ENCODE data around the gene NACC2. TPM values are rescaled to one million over a fixed set of nuclear protein-coding genes. Genes with fewer than 3 reads are reported as not detected.

Gene NACC2
- total RNA-seq, 1 donor from 2014 or later: 34.0 TPM

GRCh38 chr9:135971111-135971766, 123.8 kb downstream of the NACC2 start:
- H3K4me2 ChIP-seq (ENCODE audit: low read length): no peak overlapping the region
- Mint-ChIP-seq H3K9me3 (ENCODE audit: unreplicated experiment) (no peaks in the 10 kb centered on the region), H3K4me1 (ENCODE audit: low read depth, unreplicated experiment) (peaks cover 10% of the 10 kb centered on the region), H3K27ac (ENCODE audit: unreplicated experiment) (no peak overlapping the region), H3K27me3 (ENCODE audit: low read depth, unreplicated experiment) (peaks cover 26% of the 10 kb centered on the region), H3K4me3 (ENCODE audit: unreplicated experiment) (no peak overlapping the region), H3K36me3 (ENCODE audit: low read depth, unreplicated experiment) (no peaks in the 10 kb centered on the region)
- no peaks in the 10 kb centered on the region for H3K9me3 ChIP-seq (ENCODE audit: insufficient read depth, low read depth, low read length)
- FAIRE-seq (no peak), DNase-seq (ENCODE audit: low read depth) (no peak)
- peaks cover 3% of the 10 kb centered on the region for H3K27me3 ChIP-seq (ENCODE audit: insufficient read depth, low read length)
- H3K4me1 ChIP-seq (ENCODE audit: insufficient read depth, low read length): peaks cover 4% of the 10 kb centered on the region
- no peak for TF ChIP-seq CTCF (IDR thresholded peaks at IDR 0.05; ENCODE audit: insufficient read depth, low read depth, low read length)
- TF ChIP-seq EZH2 (IDR thresholded peaks at IDR 0.05; ENCODE audit: insufficient read depth, low read length): no peak
- no peaks in the 10 kb centered on the region for H3K36me3 ChIP-seq (ENCODE audit: insufficient read depth, low read length)
- H3K79me2 ChIP-seq (ENCODE audit: insufficient read depth, low read length): no peaks in the 10 kb centered on the region
- H3K9ac ChIP-seq (ENCODE audit: low read length): no peak overlapping the region
- peaks cover 10% of the 10 kb centered on the region for H4K20me1 ChIP-seq (ENCODE audit: insufficient read depth, low read length)
- H3K27ac ChIP-seq (ENCODE audit: low read depth, low read length): no peak overlapping the region
- H2AFZ ChIP-seq (ENCODE audit: low read depth, low read length): no peak overlapping the region
- H3K4me3 ChIP-seq (ENCODE audit: insufficient read depth, low read depth, low read length): no peak overlapping the region

- H3K27ac ChIP-seq (ENCODE audit: low read depth, low read length): no peak overlapping the region
- H3K4me1 ChIP-seq (ENCODE audit: insufficient read depth, low read length): peaks cover 4% of the 10 kb centered on the region
- FAIRE-seq: no peak
- H3K36me3 ChIP-seq (ENCODE audit: insufficient read depth, low read length): no peaks in the 10 kb centered on the region
- Mint-ChIP-seq H3K4me3 (ENCODE audit: unreplicated experiment) (no peak overlapping the region), H3K9me3 (ENCODE audit: unreplicated experiment) (no peaks in the 10 kb centered on the region), H3K4me1 (ENCODE audit: low read depth, unreplicated experiment) (peaks cover 8% of the 10 kb centered on the region), H3K27me3 (ENCODE audit: low read depth, unreplicated experiment) (peaks cover 23% of the 10 kb centered on the region), H3K27ac (ENCODE audit: unreplicated experiment) (no peak overlapping the region), H3K36me3 (ENCODE audit: low read depth, unreplicated experiment) (no peaks in the 10 kb centered on the region)
- H2AFZ ChIP-seq (ENCODE audit: low read depth, low read length): no peak overlapping the region
- H3K9ac ChIP-seq (ENCODE audit: low read length): no peak overlapping the region
- H3K9me3 ChIP-seq (ENCODE audit: insufficient read depth, low read depth, low read length): no peaks in the 10 kb centered on the region
- H3K4me2 ChIP-seq (ENCODE audit: low read length): no peak overlapping the region
- no peaks in the 10 kb centered on the region for H3K79me2 ChIP-seq (ENCODE audit: insufficient read depth, low read length)
- peaks cover 3% of the 10 kb centered on the region for H3K27me3 ChIP-seq (ENCODE audit: insufficient read depth, low read length)
- peaks cover 10% of the 10 kb centered on the region for H4K20me1 ChIP-seq (ENCODE audit: insufficient read depth, low read length)
- H3K4me3 ChIP-seq (ENCODE audit: insufficient read depth, low read depth, low read length): no peak overlapping the region
- TF ChIP-seq EZH2 (IDR thresholded peaks at IDR 0.05; ENCODE audit: insufficient read depth, low read length): no peak
- TF ChIP-seq CTCF (IDR thresholded peaks at IDR 0.05; ENCODE audit: insufficient read depth, low read depth, low read length): no peak
- DNase-seq (ENCODE audit: low read depth): no peak
Observed at GRCh38 chr9:135970128-135970815, 124.8 kb downstream of the NACC2 start.

Data from astrocyte (in vitro differentiated cells and primary cell).